Glutamatergic neuron (in vitro differentiated cells): ENCODE data around the gene TXN. TPM values are rescaled to one million over a fixed set of nuclear protein-coding genes. Genes with fewer than 3 reads are reported as not detected.
"Not testable (repeated sequence)": the region's sequence is repeated elsewhere in the genome, so short reads cannot be mapped to it uniquely, and the experiment has no call there.

Experiments
- DNase-seq: peaks from one replicate; pipeline ENCODE4 v3.0.0; 2022
- H3K27ac Mint-ChIP-seq: one replicate; pipeline ENCODE4 v1.8.0; 2020; ENCODE audit warnings: mild to moderate bottlenecking, mixed read lengths, inconsistent platforms; ENCODE audit not compliant: unreplicated experiment
- H3K27me3 Mint-ChIP-seq: one replicate; pipeline ENCODE4 v1.8.0; 2020; ENCODE audit warnings: mild to moderate bottlenecking, moderate library complexity, mixed read lengths, inconsistent platforms; ENCODE audit not compliant: unreplicated experiment
- H3K36me3 Mint-ChIP-seq: one replicate; pipeline ENCODE4 v1.8.0; 2020; ENCODE audit warnings: mild to moderate bottlenecking, mixed read lengths, inconsistent platforms; ENCODE audit not compliant: unreplicated experiment
- H3K4me1 Mint-ChIP-seq: one replicate; pipeline ENCODE4 v1.8.0; 2020; ENCODE audit warnings: mild to moderate bottlenecking, low read depth, mixed read lengths, inconsistent platforms; ENCODE audit not compliant: unreplicated experiment
- H3K4me3 Mint-ChIP-seq: one replicate; pipeline ENCODE4 v1.8.0; 2020; ENCODE audit warnings: mild to moderate bottlenecking, mixed read lengths, inconsistent platforms; ENCODE audit not compliant: unreplicated experiment
- H3K9me3 Mint-ChIP-seq: one replicate; pipeline ENCODE4 v1.8.0; 2020; ENCODE audit warnings: mild to moderate bottlenecking, moderate library complexity, mixed read lengths, inconsistent platforms; ENCODE audit not compliant: unreplicated experiment
- CTCF ChIP-seq: fragments of 200-600 bp; sonication (generic); IDR thresholded peaks from one replicate; pipeline ENCODE4 v1.5.0; 2021; ENCODE audit not compliant: partially characterized antibody, unreplicated experiment
- total RNA-seq: library from RNA; stranded (reverse); fragmentation: NEBNext Ultra II Directional; extraction: Animal tissue kit (Norgen Biotek cat#: 25700); gene quantifications from one replicate; pipeline ENCODE4 v1.2.1, GENCODE V29; 2021; ENCODE audit not compliant: unreplicated experiment

The TXN gene
- total RNA-seq, 1 donor from 2014 or later: 165 TPM

GRCh38 chr9:110198357-110198756, 58.0 kb downstream of the TXN start:
- no peaks in the 10 kb centered on the region for H3K9me3 Mint-ChIP-seq
- H3K4me1 Mint-ChIP-seq: no peaks in the 10 kb centered on the region
- TF ChIP-seq CTCF: no peak
- peaks cover 6% of the 10 kb centered on the region for H3K36me3 Mint-ChIP-seq
- no peak overlapping the region for H3K27ac Mint-ChIP-seq
- no peak overlapping the region for H3K4me3 Mint-ChIP-seq
- no peaks in the 10 kb centered on the region for H3K27me3 Mint-ChIP-seq
- no peak for DNase-seq

- Mint-ChIP-seq H3K27ac (no peak overlapping the region), H3K4me3 (no peak overlapping the region), H3K9me3 (no peaks in the 10 kb centered on the region), H3K27me3 (no peaks in the 10 kb centered on the region), H3K4me1 (no peaks in the 10 kb centered on the region), H3K36me3 (peaks cover 6% of the 10 kb centered on the region)
- DNase-seq: no peak
- no peak for TF ChIP-seq CTCF
Observed at GRCh38 chr9:110197330-110198187, 58.7 kb downstream of the TXN start.

DNA sequence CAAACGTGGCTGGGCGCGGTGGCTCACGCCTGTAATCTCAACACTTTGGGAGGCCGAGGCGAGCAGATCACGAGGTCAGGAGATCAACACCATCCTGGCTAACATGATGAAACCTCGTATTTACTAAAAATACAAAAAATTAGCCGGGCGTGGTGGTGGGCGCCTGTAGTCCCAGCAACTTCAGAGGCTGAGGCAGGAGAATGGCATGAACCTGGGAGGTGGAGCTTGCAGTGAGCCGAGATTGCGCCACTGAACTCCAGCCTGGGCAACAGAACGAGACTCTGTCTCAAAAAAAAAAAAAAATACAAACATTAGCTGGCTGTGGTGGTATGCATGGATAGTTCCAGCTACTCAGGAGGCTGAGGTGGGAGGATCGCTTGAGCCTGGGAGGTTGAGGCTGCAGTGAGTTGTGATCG, 60.2 kb downstream of the TXN start:
- not testable (repeated sequence) for DNase-seq, H3K27ac Mint-ChIP-seq, H3K4me3 Mint-ChIP-seq, H3K4me1 Mint-ChIP-seq, H3K9me3 Mint-ChIP-seq, H3K27me3 Mint-ChIP-seq, H3K36me3 Mint-ChIP-seq

Other genes starting within 250 kb of the TXN start
- gene C9orf152, start 48.3 kb downstream of the TXN start, total RNA-seq: not detected
- not detected for gene TXNDC8, start 81.4 kb upstream of the TXN start, total RNA-seq